NCI-H1417 treated with DMSO at 0.1 percent for 48 hours (cell line): ENCODE results near the gene CTIF.

Experiments used
- DNase-seq: peaks from one replicate; lab custom pipeline; 2025; lab: John Stamatoyannopoulos, UW

CTIF gene

DNA sequence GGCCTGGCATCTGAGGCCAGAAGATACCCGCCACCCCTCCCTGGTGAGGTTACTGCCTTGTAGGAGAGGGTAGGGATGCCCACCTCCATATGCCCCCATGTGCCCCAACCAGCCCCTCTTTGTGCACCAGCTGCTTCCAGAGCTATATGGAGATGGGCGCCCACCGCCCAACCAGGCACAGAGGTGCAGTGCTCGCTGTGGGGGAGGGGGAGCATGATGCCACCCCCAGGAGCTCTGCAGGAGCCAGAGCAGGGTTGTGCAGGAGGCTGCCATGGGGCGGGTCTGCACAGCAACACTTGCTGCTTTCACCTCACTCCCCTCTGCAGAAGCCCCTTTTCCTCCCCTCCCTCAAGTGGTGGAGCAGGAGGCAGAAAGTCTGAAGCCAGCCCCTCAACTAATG is 237.3 kb downstream of the CTIF start:
- no peak for DNase-seq

- DNase-seq, result no peak
Measured at GRCh38 chr18:48776641-48777025, 237.8 kb downstream of the CTIF start.

GRCh38 chr18:48777026-48777743 is 238.4 kb downstream of the CTIF start:
- no peak for DNase-seq

DNA sequence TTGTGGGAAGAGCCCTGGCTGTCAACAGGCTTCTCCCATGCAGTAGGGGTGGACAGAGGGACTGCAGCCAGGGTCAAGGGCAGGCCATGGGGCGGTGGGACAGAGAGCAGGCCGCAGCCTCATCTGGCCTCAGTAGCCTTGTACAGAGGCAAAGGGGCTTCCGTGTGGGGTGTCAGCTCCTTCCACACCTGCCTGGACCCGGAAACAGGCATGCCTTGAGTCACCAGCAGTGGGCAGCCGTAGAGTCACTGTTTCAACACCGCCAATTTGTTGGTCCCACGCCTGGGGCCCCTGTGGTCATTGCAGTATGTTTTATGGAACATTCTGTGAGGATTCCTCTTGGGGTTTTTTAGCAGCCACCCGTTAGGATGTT is 238.9 kb downstream of the CTIF start:
- no peak for DNase-seq

DNA sequence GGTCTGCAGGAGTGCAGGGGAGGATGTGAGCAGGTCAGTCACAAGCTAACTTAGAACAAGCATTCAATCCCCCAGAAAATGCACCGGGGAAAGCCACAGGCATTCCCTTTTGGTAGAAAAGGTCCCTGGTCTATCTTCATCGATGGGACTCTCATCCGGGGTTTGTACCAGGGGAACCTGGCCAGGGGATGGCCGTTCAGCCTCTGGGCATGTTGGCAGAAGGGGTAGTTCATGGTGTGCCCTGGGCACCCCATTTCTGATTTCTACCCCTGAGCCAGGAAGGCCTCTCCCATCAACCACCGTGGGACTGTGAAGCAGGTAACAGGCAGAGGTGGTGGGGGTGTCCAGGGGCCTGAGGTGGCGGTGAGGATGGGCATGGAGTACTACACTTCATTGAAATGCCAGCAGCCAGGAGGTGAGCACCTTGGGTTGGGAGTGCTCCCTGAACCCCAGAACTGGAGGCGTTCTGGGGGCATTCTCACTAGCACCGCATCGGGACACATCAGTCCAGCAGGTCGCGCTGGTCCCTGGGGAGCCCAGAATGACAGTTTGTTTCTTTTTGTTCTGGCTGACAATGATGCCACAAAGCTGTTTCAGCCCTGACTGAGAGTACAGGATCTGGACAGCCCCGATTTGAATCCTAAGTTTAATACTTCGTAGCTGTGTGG is 239.6 kb downstream of the CTIF start:
- no peak for DNase-seq

DNA sequence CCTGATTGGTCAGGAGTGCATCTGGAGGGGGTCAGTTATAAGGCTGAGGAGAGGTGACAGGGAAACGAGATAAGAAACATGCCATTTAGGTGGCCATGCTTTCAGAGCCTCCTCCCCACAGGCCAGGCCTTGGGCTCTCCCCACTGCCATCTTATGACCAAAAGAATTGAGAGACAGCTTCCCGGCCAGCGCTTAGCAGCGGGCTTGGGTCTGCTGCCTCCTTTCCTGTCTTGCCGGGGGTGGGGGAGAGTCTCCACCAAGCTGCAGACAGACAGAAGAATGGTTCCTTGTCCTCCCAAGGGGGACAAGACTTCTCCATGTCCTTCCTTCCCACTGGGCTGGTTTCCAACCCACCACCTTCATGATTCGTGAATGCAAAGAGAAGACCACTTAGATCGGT is 240.6 kb downstream of the CTIF start:
- no peak for DNase-seq

DNA sequence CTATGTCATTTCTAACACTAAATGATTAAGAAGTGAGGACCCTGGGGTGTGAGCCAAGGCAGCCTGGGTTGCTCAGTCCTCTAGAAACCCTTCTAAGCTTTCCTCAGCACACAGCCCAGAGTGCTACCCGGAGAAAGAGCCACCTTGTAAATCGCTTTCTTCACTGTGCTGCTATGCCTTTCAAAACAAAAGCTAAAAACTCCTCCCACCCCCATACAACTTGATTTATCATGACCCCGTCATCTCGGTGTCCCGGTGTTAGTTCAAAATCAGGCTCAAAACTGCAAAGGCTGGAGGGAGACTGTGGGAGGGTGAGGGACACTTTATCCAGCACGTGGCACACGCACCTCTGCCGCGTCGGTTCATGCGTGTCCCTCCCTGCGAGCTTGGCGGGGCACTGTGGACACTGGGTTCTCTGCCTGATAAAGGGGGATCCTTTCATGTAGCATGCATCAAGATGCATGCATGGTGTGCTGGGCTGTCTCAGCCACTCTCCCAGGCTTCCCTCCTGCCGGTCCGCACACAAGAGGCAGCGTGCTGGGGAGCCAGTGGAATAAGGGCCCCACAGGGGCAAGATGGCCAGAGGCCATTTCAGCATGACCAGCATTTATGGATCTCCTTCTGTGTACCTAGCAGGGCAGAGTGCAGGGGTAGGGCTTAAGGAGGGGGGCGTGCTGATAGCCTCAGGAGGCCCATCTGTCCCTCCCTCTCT is 241.5 kb downstream of the CTIF start:
- no peak for DNase-seq

DNA sequence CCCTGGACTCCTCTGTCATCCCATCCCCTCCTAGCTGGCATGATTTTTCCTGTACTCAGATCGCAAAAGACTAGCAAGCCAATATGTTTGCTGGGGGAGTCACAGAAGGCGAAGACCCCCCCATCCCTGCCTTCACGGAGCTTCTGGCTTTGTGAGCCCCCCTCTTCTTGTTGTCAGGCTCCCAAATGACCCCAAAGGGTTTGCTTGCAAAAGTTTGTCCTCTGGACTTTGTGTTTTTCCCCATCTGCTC is 242.0 kb downstream of the CTIF start:
- no peak for DNase-seq

DNA sequence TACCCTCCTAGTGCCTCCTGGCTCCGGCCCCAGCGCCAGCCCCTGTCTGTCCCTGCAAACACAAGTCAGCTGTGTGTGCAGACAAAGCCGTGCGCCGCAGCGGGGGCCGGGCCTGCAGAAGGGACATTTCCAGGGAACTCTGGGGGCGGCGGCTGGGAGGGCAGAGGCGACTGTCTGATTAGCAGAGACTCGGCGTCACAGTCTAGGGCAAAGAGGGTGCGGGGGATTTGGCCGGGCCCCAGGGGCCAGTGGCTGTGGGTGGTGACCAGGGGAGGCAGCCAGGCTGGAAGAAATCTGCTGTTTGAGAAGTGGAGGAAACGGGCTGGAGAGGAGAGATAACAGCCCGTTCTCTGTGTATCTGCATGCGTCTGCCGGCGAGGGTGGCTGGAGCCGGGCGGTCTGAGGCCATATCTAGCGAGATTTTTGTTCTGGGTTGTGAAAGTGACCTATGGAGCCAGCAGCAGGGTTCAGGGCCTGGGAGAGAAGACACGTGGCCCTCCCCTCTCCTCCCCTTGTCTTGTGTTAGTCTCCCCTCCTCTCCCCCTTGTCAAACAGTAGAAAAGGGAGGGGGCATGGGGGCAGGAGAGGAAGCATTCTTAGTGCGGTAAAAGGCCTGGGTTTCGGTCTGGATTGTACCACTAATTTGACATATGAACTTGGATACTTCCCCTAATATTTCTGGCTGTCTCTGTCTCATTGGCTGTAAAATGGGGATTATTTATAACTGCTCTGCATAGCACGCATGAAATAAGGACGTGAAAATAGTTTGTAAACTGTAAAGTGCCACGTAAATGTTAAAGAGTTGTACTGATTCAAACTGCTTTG is 242.5 kb downstream of the CTIF start:
- DNase-seq, result no peak

GRCh38 chr18:48781988-48782363 is 243.1 kb downstream of the CTIF start:
- no peak for DNase-seq

DNA sequence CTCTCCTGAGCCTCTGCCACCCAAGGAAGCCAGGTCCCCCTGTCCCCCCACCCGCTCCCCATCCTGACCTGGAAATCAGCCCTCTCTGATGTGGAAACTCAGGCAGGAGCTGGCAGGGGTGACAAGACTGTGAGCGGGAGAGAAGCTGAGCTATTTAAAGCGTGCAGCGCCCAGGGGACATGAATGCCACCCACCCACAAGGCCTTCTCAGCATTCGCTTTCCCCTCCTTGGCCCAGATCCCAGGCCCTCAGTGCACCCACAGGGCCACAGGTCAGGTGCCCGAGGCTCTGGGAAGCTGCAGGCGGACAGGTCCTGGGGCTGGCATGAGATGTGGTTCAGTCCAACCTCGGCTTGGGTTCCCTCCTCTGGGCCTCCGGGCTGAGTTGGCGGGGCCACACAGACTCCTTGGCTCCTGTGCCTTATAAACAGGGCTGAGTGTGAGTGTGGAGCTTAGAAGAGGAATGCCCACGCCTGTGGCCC is 243.6 kb downstream of the CTIF start:
- DNase-seq, result no peak

- no peak for DNase-seq
Measured at GRCh38 chr18:48783616-48784520, 245.0 kb downstream of the CTIF start.

GRCh38 chr18:48784656-48785055 is 245.8 kb downstream of the CTIF start:
- no peak for DNase-seq

GRCh38 chr18:48785091-48785614 is 246.3 kb downstream of the CTIF start:
- DNase-seq, result no peak

DNA sequence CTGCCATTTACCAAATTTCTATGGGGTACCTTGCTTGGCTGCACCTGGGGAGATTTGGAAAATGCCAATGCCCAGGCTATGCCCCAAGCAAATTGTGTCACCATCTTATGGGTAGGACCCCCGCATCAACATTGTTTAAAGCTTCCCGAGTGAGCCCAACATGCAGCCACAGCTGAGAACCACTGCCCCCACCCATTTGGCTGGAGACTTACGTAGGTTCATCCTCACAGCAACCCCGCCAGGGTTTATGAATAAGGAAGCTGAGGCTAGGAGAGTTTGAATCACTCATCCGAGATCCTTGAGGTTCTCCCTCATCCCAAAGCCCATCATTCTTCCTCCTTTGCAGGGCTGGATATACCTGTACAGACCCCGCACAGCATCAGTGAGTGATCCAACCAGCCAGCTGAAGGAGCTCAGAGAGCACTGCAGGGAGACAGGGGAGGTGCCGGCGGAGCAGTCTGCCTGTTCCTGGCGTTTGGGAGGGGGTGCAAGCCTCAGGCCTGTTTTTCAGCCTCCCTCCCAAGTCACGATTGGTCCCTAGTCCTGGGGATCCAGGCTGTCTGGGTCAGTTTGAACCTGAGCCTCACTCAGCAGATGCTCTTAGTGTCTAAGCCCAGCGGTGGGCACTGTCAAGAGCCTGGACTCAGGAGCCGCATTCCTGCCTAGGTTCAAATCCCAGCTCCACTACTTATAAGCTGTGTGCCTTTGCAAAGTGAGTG is 247.1 kb downstream of the CTIF start:
- DNase-seq, result no peak

- DNase-seq, result no peak
Measured at GRCh38 chr18:48786455-48787202, 247.8 kb downstream of the CTIF start.

DNA sequence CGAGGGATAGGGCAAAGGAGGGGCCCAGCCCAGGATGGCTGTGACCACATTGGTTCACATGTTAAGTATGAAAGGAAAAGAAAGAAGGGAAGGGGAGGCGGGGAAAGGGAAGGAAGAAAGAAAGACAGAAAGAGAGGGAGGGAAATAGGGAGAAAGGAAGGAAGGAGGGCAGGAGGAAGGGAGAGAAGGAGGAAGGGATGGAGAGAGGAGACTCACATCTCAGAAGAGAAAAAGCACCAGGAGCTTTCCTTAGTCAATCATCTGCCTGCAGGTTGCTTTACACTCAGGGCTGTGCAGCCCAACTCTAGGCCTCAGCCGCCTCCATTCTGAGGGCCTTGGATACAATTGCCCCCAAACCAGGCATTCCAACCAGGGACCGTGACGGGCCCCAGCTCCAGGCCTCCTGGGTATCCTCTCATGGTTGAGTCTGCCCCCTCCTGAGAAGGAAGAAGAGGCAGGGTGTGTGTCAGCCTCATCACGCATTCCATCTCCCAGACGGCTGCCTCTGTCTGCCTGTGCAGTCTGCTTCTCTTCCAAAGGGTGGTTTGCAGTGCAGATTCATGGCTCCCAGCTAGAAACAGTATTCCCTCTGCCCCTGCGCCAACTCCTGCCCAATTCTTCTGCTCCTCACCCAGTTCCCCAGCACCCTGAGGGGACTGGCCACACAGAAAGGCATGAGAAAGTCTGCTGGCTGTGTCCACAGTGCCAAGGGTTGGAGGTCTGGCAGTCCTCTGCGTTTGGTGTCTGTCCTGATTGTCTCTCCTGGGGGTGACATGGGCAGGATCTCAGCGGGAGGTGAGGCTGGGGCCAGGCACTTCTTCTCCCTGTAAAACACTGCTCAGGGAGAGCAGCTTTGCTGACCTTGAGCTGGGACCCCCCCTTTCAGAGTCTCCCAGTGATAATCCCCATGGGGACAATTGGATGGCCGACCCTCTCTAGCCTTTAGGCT is 248.6 kb downstream of the CTIF start:
- DNase-seq, result no peak

DNA sequence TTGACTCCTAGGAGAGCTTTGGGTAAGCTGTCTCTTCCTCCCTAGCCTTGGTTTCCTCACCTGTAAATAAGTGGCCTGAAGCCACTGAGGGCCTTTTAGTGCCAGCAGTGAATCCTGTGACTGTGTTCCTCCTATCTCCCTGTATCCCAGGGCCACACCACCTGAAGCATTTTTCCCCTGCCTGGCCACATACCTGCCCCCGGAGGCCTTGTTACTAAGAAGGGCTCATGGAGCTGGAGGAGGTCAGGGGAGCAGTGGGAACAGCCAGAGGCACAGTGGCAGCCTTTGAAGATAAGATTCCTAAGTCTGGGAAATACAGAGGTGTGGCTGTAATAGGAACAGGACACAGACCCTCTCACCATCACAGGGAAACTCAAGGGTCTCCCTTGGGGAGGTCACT is 249.5 kb downstream of the CTIF start:
- no peak for DNase-seq
